ENCODE data around the gene LBR.
"Not testable (repeated sequence)": the region's sequence is repeated elsewhere in the genome, so short reads cannot be mapped to it uniquely, and the experiment has no call there.

The LBR gene

DNA sequence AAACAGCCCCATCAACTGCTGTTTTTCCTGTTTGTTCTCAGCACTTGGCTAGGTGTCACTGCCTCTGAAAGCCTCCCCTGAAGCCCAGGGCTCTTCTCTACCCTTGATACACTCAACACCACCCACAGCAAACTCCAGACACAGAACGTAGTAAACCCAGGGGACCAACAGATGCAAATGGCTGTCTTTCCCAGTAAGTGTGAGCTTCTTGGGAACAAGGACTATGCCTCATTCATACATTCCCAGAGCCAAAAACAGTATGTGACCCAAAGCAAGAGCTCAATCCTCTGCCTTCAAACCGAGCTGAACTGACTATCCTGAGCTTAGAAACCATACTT lies 4.4 kb downstream of the LBR start:
- DNase-seq (ENCODE audit: low read depth in 2 of 2) = no peak

DNA sequence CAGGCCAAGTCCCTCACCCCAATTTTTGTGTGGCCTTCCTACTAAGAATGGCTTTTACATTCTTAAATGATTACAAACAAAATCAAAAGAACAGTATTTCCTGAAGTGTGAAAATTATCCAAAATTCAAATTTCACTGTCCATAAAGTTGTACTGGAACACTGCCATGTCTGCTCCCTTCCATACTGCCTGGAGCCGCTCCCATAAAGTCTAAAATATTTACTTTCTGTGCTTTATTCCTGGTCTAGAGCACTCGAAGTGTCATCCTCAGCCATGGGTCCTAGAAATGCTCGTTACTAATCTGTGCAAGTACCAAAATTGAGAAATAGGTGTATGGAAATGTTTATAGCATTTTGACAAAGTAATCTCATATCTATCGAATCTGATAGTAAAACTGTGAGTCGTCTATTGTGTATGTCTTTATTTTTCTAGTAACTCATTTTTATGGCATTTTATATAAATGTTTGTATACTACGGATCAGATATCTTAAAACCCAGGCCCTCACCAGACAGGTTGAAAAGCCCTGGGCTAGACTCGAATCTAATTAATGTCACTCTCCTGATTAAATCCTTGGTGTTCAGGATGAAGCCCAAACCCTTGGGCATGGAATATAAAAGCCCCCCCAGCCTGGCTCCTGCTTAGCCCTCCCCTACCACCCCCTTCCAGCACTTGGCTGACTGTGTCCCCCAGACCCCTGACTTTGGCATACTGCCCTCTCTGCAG lies 4.9 kb downstream of the LBR start:
- DNase-seq (ENCODE audit: low read depth in 2 of 2) = no peak

DNA sequence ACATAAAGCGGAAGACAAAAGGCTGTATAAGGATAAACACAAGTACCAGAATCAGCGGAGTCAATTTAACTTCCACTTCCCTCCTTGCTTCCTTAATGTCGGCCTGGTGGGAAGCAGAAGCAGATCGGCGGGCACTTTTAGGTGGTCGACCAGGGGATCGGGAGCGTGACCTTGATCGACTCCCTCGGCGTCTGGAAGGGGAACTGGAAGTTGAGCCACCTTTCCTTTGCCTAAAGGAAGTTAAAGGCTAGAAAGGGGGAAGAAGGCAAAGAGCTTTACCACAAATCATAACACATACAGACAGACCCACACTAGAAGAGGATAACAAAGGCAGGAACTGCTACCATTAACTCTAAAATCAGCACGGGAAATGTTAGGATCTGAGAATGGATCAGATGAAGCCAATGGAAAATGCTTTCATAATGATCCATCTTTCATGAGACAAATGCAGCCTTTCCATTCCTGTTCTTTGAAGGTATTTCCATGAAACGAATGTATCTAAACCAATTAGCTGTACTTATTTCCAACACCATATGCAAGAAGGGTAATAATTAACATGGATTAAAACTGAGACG lies 5.7 kb downstream of the LBR start:
- DNase-seq (ENCODE audit: low read depth in 2 of 2) = no peak

DNA sequence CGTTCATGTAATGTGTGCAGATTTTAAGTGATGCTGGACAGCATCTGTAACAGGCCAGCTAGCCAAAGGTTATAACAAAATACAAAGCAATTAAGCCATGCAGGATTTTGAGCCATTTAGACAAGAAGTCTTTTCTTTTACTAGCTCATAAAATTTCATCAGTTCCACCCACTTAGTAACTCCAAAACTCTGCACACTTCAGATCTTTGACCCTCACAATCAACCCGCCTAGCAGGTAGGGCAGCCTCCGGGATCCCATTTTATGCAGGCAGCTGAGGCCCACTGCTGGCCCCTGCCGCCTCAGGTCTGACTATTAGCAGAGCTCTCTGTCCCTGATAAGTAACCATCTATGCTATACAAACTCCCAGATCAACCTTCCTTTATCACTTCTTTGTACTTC lies 9.2 kb downstream of the LBR start:
- DNase-seq (ENCODE audit: low read depth in 2 of 2) = no peak

DNA sequence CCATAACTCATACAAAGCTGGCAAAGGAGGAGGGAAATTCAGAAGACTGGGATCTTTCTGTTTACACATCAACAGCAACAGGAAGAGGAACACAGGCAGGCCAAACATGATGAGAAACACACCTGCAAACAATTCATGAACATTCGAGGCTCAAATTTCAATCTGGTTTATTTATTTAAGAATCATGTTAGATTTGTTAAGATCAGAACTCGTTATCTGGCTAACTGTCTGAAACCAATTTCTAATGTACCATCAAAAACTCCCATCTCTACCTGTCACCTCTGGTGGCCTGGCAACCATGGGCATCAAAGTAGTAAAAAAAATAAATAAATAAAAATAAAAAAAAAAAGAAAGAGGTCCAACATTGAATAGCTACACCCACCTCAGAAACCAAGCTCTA lies 9.8 kb downstream of the LBR start:
- DNase-seq (ENCODE audit: low read depth in 2 of 2) = no peak

GRCh38 chr1:225415967-225416745 lies 11.7 kb downstream of the LBR start:
- DNase-seq (ENCODE audit: low read depth in 2 of 2) = no peak

- DNase-seq (ENCODE audit: low read depth in 2 of 2) = no peak
Observed at GRCh38 chr1:225415307-225415706, 12.5 kb downstream of the LBR start.

- DNase-seq (ENCODE audit: low read depth in 2 of 2) = no peak
Observed at GRCh38 chr1:225413708-225414375, 14.0 kb downstream of the LBR start.

GRCh38 chr1:225412803-225413351 lies 15.0 kb downstream of the LBR start:
- no peak for DNase-seq (ENCODE audit: low read depth in 2 of 2)

DNA sequence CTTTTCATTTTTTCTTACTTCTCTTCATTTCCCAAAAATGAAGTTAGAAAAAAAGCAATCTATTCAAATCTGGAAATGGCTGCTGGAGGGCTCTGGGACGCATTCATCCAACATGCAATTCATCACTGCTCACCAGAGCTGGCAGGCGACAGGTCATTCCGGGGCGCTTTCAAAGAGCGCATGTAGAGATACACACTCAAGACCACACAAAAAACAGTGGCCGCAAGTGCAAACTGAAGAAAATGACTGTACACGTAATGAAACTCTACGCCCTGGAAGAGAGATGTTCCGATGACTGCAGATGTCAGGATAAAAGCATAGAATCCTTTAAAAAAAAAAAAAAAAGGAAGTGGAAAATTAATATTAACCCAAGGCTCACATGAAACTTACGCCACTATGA lies 15.5 kb downstream of the LBR start:
- no peak for DNase-seq (ENCODE audit: low read depth in 2 of 2)

- no peak for DNase-seq (ENCODE audit: low read depth in 2 of 2)
Observed at GRCh38 chr1:225410036-225410435, 17.8 kb downstream of the LBR start.

GRCh38 chr1:225409051-225409450 lies 18.8 kb downstream of the LBR start:
- DNase-seq (ENCODE audit: low read depth in 2 of 2) = no peak

DNA sequence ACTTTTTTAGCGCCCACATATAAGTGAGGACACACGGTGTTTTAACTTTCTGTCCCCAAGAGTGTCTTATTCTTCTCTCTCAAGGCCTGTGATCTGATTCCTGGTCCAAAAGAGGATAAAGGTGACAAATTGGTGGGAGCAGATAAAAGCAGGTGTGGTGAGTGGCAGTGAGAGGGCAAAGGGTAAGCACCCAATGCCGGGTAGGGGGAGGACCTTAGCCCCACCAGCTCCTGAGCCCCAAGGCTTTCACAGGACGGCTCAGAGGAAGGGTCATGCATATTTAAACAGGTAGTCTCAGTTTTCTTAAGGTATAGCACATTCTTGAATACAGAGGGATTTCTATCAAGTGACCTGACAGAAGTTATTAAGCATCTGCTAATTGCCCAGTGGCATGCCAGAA lies 19.6 kb downstream of the LBR start:
- no peak for DNase-seq (ENCODE audit: low read depth in 2 of 2)

DNA sequence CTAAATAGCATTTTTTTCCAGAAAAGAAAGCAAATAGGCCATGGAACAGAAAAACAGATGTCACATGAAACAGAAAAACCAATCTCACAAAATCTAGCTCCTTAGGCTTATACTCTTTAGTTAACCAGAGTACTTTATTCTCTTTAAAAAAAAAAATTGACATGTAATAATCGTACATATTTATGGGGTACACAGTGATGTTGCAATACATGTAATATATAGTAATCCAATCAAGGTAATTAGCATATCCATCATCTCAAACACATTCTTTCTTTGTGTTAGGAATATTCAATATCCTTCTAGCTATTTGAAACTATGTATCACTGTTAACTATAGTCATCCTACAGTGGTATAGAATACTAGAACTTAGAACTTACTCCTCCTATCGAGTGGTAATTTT lies 20.1 kb downstream of the LBR start:
- no peak for DNase-seq (ENCODE audit: low read depth in 2 of 2)

DNA sequence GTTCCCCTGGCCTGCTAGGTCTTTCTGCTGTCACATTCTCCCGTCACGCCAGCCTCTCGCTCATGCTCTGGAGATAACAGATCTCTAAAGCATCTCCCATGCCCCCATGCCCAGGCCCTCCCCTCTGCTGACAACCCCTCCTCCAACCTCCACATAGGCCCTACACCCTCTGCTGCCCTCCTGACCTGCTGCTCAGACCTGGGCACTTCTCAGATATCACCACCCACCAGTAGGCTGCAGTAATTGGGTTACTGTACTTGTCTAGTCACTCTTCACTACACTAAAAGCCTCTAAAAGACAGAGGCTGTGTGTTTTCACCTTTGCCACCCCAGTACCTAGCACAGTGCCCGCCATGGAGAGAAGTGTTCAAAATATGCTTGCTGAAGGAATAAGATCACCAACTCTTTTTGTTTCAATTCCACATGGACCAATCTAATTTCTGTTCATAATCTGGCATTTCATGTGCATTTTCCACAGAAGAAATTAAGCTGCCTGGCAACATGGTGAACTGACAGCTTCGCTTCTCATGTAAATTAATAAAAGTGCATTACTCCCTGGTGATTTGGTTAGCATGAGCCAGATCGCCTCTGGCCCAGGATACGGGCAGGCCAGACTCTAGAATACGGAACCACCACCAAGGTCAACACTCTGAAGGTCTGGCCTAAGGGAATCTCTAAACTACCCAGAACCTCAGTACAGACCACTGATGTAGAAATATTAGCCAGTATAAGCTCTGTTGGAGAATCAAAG lies 20.7 kb downstream of the LBR start:
- no peak for DNase-seq (ENCODE audit: low read depth in 2 of 2)

DNA sequence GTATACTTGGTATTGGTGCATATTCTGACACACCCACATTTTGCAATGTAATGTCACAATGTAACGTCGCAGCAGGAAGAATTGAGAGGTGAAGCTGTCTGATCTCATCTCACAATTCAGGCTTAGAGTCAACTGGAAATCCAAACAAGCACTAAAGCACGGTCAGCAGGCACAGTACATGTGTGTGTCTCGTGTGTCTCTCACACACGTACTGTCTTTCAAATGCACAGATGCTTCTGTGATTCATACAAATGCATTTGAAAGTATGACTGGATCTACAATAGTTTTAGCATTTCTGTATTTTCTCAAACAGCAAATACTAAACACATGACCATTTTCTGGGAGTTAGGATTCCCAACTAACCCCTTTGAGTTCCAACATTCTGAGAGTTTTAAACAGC lies 26.9 kb downstream of the LBR start:
- DNase-seq (ENCODE audit: low read depth in 2 of 2) = no peak

DNA sequence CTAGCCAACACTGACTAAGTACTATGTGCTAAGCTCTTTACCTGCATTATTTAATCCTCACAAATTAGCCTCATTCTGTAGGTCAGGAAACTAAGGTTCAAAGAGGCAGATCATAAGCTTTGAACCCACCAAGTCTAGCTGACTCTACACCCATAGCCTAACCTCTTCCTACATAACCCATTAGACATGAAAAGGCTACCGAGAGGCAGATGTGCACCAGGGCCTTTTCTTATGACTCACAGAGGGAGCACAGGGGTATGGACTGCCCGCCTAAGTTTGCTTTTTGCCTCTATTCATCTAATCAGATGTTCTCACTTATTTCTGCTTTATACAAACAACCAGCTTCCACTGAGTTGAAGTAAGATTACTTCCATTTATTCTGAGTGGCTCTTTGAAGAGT lies 31.5 kb downstream of the LBR start:
- no peak for DNase-seq (ENCODE audit: low read depth in 2 of 2)

DNA sequence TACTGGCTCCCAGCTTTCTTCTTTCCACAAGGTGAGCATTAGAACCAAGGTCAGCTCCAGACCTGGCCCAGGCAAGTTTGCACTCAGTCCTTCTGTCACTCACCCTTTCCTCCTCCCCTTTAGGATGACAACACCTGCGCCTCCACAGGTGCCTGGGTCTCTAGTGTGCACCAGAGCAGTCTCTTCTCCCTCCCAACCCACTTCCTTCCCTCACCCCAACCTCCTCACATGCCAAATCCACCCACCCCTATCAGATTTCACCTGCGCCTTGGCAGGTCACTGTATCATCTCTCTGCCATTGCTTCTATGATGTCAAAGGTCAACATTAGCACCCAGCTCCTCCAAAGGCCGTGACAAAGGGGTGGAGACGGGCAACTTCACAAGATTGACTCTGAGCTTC lies 38.0 kb downstream of the LBR start:
- no peak for DNase-seq (ENCODE audit: low read depth in 2 of 2)

- DNase-seq (ENCODE audit: low read depth in 2 of 2) = no peak
Observed at GRCh38 chr1:225388372-225388771, 39.5 kb downstream of the LBR start.

GRCh38 chr1:225386860-225387259 lies 41.0 kb downstream of the LBR start:
- not testable (repeated sequence) for DNase-seq (ENCODE audit: low read depth in 2 of 2)

DNA sequence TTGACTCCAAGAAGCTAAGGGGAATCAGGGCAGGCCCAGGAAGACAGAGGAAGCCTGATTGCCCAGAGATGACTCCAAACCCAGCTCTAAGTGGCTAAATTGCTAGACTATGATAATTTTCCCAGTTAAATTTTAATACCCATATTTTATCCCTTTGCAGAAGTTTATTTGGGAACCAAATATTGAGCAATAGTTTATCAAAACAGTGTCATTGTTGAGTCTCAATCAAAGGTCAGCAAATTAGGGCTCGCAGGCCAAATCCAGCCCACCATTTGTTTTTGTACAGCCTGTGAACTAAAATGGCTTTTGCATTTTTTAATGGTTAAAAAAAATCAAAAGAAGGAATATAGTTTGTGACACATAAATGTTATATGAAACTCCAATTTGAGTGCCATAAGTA lies 47.1 kb downstream of the LBR start:
- DNase-seq (ENCODE audit: low read depth in 2 of 2) = no peak

DNA sequence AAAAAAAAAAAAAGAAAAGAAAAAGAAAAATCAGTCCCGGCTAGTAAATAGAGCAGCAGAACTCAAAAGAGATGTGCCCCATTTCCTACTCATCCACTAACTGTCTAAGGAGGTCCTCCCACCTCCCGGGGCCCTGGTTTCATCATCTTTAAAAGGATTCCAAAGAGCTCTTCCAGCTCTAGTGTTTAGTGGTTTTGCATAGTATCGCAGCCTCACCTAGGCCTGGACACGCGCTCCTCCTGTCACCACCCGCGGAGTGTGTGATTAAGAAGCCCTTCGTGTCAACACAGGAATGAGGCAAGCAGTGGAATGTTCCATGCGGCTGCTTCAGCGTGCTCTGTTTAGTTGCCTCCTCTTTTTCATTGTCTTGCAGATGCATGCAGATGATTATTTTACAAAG lies 49.0 kb downstream of the LBR start:
- DNase-seq (ENCODE audit: low read depth in 2 of 2) = no peak

Data from stimulated activated CD4-positive, alpha-beta T cell treated with anti-CD3 and anti-CD28 coated beads, Interleukin-1b, Interleukin-23, amount 100 ng/mL, for 4 hours (primary cell).